Uterus (tissue), 2 donors: ENCODE data around the gene ATRN.

ENCODE experiments used
- CTCF ChIP-seq, 4 experiments: fragments of 200-600 bp in 2 of 4; fragments of 450-650 bp in 2 of 4; sonication (generic) in 2 of 4; IDR thresholded peaks; one replicate each; pipeline ENCODE4 v1.5.1; 2016 to 2019; ENCODE audit warnings: antibody characterized with exemption in 4 of 4, mild to moderate bottlenecking in 2 of 4, moderate library complexity in 1 of 4
- POLR2A ChIP-seq, 2 donors: fragments of 450-650 bp; IDR thresholded peaks; one replicate each; pipeline ENCODE4 v1.6.1; 2016; ENCODE audit warnings: antibody characterized with exemption in 2 of 2, mild to moderate bottlenecking in 1 of 2, moderate library complexity in 1 of 2

DNA sequence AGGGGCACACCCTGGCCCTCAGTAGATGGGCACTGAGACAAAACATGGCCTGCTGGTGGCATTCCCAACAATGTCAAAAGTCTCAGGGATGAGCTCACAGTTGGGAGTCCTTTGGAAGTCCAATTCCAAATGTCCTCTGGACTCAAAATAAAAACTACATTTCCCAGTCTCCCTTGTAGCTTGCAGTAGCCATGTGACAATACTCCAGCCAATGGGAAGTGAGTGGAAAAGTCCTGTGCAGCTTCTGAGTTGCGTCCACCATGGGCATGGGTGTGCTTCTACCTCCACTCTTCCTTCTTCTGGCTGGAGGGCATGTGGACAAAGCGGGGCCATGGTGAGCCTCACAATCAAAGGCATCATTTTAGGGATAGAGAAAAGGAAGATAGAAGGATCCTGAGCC, 216.8 kb downstream of the ATRN start:
- TF ChIP-seq CTCF (IDR thresholded peaks at IDR 0.05) (no peak), POLR2A (IDR thresholded peaks at IDR 0.05) (no peak)
